HG03196 (cell line): ENCODE results near the gene KRTAP26-1.

Experiments
- ATAC-seq: cut with Tn5 transposase; IDR thresholded peaks from one replicate; pipeline ENCODE4 v1.9.1; 2021; ENCODE audit not compliant: unreplicated experiment

Gene KRTAP26-1

DNA sequence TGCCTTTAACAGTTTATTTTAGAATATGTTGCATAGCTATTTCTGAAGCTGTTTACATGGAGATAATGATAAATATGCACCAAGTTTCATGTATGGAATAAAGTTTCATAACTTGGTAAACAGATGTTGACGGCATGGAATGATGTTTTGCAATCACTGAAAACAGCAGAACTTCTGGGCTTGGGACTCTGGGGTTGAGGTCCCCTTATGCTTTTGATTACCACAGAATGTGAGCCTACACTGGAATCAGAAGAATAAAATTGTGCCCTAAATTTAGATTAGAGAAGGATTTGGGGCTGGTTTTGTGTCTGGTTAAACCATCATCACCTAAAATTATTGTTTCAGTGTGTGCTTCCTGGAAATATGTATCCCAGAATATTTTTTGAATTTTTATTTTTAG, 48.5 kb downstream of the KRTAP26-1 start:
- no peak for ATAC-seq

DNA sequence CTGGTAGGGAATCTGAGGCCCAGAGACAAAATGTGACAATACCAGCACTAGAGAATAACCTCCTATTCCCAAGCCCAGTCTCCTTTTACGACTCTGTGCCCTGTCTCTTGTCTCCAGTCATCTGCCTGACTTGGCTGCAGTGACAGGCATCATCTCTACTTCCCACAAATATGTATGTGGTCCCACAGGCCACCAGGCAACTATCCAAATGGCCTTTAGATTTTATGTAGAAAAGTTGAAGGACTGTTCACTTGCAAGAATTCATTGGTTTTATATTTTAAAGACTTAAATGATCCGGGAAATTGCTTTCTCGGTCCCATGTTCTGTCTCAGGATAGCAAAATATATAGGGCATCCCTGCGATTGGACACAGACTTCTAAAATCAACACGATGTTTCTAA, 49.0 kb downstream of the KRTAP26-1 start:
- no peak for ATAC-seq

DNA sequence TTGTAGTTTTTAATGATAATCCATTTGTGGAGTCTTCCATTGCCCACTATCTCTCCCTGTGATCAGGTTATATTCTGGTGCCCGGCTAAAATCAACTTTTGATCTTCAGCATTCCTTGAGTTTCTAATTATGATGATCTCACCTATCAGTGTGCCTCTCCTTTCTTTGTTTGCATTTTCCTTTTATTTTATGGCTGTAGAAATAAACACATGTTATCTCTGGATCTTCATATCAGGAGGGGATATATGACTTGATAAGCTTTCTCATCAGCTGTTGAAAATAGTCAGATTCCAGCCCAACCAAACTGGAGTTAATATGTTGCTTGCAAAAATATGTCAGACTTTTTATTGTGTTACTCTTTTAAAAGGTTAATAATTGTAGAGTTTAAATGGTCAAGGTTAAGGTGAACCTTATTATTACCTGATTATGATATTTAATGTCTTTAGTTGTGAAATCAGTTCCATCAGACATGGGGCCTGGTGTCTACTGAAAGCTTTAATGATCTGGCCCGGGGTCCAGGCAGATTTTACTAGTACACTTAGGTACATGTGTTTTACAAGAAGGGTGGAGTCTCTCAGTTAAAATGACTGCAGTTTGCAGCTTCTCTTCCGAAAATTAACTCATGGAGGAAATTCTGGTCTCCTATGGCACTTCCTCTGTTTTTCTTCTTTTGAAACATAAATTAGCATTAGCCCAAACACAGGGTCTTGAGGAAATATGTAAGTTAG, 50.1 kb downstream of the KRTAP26-1 start:
- ATAC-seq = no peak
